Trophoblast cell (in vitro differentiated cells and primary cell): ENCODE measurements around the gene OR2T2.
"Not testable (repeated sequence)": the region's sequence is repeated elsewhere in the genome, so short reads cannot be mapped to it uniquely, and the experiment has no call there.

Experiments used
- DNase-seq, 2 donors: peaks; one replicate each; pipeline ENCODE4 v3.0.0-alpha.2; 2016
- H2AFZ ChIP-seq: 2 replicates; pipeline ENCODE4 v1.6.1; 2013; ENCODE audit warnings: low read length, moderate library complexity, mild to moderate bottlenecking; ENCODE audit not compliant: insufficient read depth, poor library complexity
- H2AK5ac ChIP-seq: 2 replicates; pipeline ENCODE4 v1.6.1; 2013; ENCODE audit warnings: mild to moderate bottlenecking, low read length
- H2BK120ac ChIP-seq: 2 replicates; pipeline ENCODE4 v1.6.1; 2013; ENCODE audit warnings: low read length, mild to moderate bottlenecking, moderate library complexity; ENCODE audit not compliant: insufficient read depth, poor library complexity
- H2BK12ac ChIP-seq: 2 replicates; pipeline ENCODE4 v1.6.1; 2013; ENCODE audit warnings: mild to moderate bottlenecking, low read length, moderate library complexity
- H2BK5ac ChIP-seq: 2 replicates; pipeline ENCODE4 v1.6.1; 2013; ENCODE audit warnings: low read length, low read depth, moderate library complexity, mild to moderate bottlenecking; ENCODE audit not compliant: poor library complexity
- H3K14ac ChIP-seq: 2 replicates; pipeline ENCODE4 v1.6.1; 2013; ENCODE audit warnings: mild to moderate bottlenecking, low read length
- H3K18ac ChIP-seq: 2 replicates; pipeline ENCODE4 v1.6.1; 2013; ENCODE audit warnings: mild to moderate bottlenecking, low read length
- H3K23ac ChIP-seq: 2 replicates; pipeline ENCODE4 v1.6.1; 2013; ENCODE audit warnings: low read length
- H3K27ac ChIP-seq: 2 replicates; pipeline ENCODE4 v1.5.1; 2013; ENCODE audit warnings: low read depth, mild to moderate bottlenecking, inconsistent platforms, low read length, moderate library complexity
- H3K27me3 ChIP-seq: 2 replicates; pipeline ENCODE4 v1.6.1; 2013; ENCODE audit warnings: inconsistent platforms, mild to moderate bottlenecking, low read length, moderate library complexity; ENCODE audit not compliant: insufficient read depth
- H3K36me3 ChIP-seq, 2 experiments: 1 replicate in 1 of 2; 2 replicates in 1 of 2; pipeline ENCODE4 v1.6.1; 2013; ENCODE audit warnings: low read length in 2 of 2, mild to moderate bottlenecking in 2 of 2, moderate library complexity in 1 of 2; ENCODE audit not compliant: insufficient read depth in 2 of 2, control insufficient read depth in 1 of 2
- H3K4ac ChIP-seq: 2 replicates; pipeline ENCODE4 v1.6.1; 2013; ENCODE audit warnings: low read depth, mild to moderate bottlenecking, low read length, moderate library complexity
- H3K4me1 ChIP-seq, 2 experiments: 1 replicate in 1 of 2; 2 replicates in 1 of 2; pipeline ENCODE4 v1.6.1; 2013; ENCODE audit warnings: low read length in 2 of 2, mild to moderate bottlenecking in 2 of 2, moderate library complexity in 1 of 2; ENCODE audit not compliant: insufficient read depth in 2 of 2, control insufficient read depth in 1 of 2
- H3K4me2 ChIP-seq: 2 replicates; pipeline ENCODE4 v1.6.1; 2013; ENCODE audit warnings: inconsistent platforms, mild to moderate bottlenecking, low read length, moderate library complexity
- H3K4me3 ChIP-seq: 2 replicates; pipeline ENCODE4 v1.5.1; 2013; ENCODE audit warnings: mild to moderate bottlenecking, low read depth, low read length, inconsistent platforms
- H3K79me1 ChIP-seq: one replicate; pipeline ENCODE4 v1.6.1; 2013; ENCODE audit warnings: low read length
- H3K79me2 ChIP-seq: 2 replicates; pipeline ENCODE4 v1.6.1; 2013; ENCODE audit warnings: low read length, mild to moderate bottlenecking; ENCODE audit not compliant: control insufficient read depth, insufficient read depth, poor library complexity
- H3K9ac ChIP-seq: 2 replicates; pipeline ENCODE4 v1.6.1; 2013; ENCODE audit warnings: mild to moderate bottlenecking, low read length
- H3K9me3 ChIP-seq: 2 replicates; pipeline ENCODE4 v1.6.1; 2013; ENCODE audit warnings: low read depth, mild to moderate bottlenecking, control low read depth, inconsistent platforms, low read length; ENCODE audit not compliant: insufficient read depth
- H4K12ac ChIP-seq: 2 replicates; pipeline ENCODE4 v1.6.1; 2013; ENCODE audit warnings: low read depth, mild to moderate bottlenecking, low read length, moderate library complexity
- H4K8ac ChIP-seq: 2 replicates; pipeline ENCODE4 v1.6.1; 2013; ENCODE audit warnings: low read depth, mild to moderate bottlenecking, low read length, moderate library complexity
- H4K91ac ChIP-seq: one replicate; pipeline ENCODE4 v1.6.1; 2013; ENCODE audit warnings: low read depth, mild to moderate bottlenecking, low read length, moderate library complexity
- WGBS: extraction: QIAGEN DNeasy Blood & Tissue Kit; methylation state at CpG from one replicate; pipeline ENCODE4 v1.1.7; 2013; ENCODE audit warnings: missing lambda C conversion rate; ENCODE audit not compliant: insufficient read length, insufficient coverage; ENCODE audit errors: extremely low coverage; 5-methylcytosine and 5-hydroxymethylcytosine counted together

OR2T2 gene

DNA sequence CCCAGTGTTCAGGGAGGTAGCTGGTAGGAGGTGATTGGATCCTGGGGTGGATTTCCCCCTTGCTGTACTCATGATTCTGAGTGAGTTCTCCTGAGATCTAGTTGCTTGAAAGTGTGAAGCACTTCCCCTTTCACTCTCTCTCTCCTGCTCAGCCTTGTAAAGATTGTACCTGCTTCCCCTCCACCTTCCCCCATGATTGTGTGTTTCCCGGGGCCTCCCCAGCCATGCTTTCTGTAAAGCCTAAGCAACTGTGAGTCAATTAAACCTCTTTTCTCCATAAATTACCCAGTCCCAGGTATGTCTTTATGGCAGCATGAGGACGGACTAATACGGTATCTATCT is 17.3 kb upstream of the OR2T2 start:
- H3K18ac ChIP-seq, H3K4me3 ChIP-seq, H4K91ac ChIP-seq, H3K23ac ChIP-seq, H4K8ac ChIP-seq, H3K79me1 ChIP-seq, H2BK12ac ChIP-seq, DNase-seq, H2BK5ac ChIP-seq, H3K9ac ChIP-seq, H3K4ac ChIP-seq, H3K79me2 ChIP-seq, H3K9me3 ChIP-seq, H4K12ac ChIP-seq, H2BK120ac ChIP-seq, H3K36me3 ChIP-seq, H3K27me3 ChIP-seq, H2AK5ac ChIP-seq, H3K4me2 ChIP-seq, H3K14ac ChIP-seq, H2AFZ ChIP-seq, H3K27ac ChIP-seq, H3K4me1 ChIP-seq: not testable (repeated sequence)
- WGBS: no CpG with 5 or more reads among the region's 3 CpGs

- not testable (repeated sequence) for H2AK5ac ChIP-seq, H3K4me3 ChIP-seq, H3K9ac ChIP-seq, H4K12ac ChIP-seq, H4K91ac ChIP-seq, H3K14ac ChIP-seq, H3K79me2 ChIP-seq, H3K27ac ChIP-seq, H3K36me3 ChIP-seq, H3K27me3 ChIP-seq, H3K4ac ChIP-seq, H2BK12ac ChIP-seq, DNase-seq, H2BK120ac ChIP-seq, H3K18ac ChIP-seq, H3K23ac ChIP-seq, H3K79me1 ChIP-seq, H3K4me1 ChIP-seq, H2AFZ ChIP-seq, H3K9me3 ChIP-seq, H2BK5ac ChIP-seq, H3K4me2 ChIP-seq, H4K8ac ChIP-seq
- WGBS: no CpG with 5 or more reads among the region's 11 CpGs
Measured at GRCh38 chr1:248431683-248432082, 13.8 kb upstream of the OR2T2 start.

DNA sequence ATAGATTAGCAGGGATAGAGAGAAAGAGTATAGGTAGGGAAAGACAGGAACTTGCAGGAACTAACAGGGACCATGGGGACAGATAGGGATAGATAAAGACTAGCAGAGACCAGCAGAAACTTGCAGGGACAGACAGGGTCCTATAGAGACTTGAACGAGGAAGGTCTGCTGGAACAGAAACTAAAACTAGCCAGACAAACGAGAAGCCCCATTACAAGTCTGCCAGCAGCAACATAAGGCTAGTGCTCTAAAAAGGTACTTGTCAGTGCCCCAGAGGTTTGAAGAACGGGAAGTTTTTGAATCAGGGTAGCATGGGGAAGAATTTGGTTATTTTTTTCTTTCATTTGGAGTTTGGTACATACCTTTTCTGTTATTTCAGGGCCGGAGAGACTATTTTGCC is 13.2 kb upstream of the OR2T2 start:
- H3K23ac ChIP-seq, H3K4me3 ChIP-seq, H3K9me3 ChIP-seq, H4K8ac ChIP-seq, H3K9ac ChIP-seq, H3K27me3 ChIP-seq, H2AFZ ChIP-seq, H2BK5ac ChIP-seq, H3K27ac ChIP-seq, H2AK5ac ChIP-seq, H3K4ac ChIP-seq, H2BK120ac ChIP-seq, H3K14ac ChIP-seq, H3K79me1 ChIP-seq, H3K36me3 ChIP-seq, H2BK12ac ChIP-seq, H3K4me2 ChIP-seq, H4K12ac ChIP-seq, H3K79me2 ChIP-seq, H3K4me1 ChIP-seq, H3K18ac ChIP-seq, H4K91ac ChIP-seq, DNase-seq: not testable (repeated sequence)
- no CpG with 5 or more reads among the region's 4 CpGs for WGBS

GRCh38 chr1:248433811-248434415 is 11.5 kb upstream of the OR2T2 start:
- H2AK5ac ChIP-seq, H2BK5ac ChIP-seq, H3K18ac ChIP-seq, H3K23ac ChIP-seq, H3K4me3 ChIP-seq, H3K9me3 ChIP-seq, H3K9ac ChIP-seq, H2BK120ac ChIP-seq, H3K36me3 ChIP-seq, H3K27ac ChIP-seq, H4K8ac ChIP-seq, H2BK12ac ChIP-seq, H3K4me1 ChIP-seq, H3K79me2 ChIP-seq, DNase-seq, H3K14ac ChIP-seq, H2AFZ ChIP-seq, H3K79me1 ChIP-seq, H3K27me3 ChIP-seq, H3K4ac ChIP-seq, H4K12ac ChIP-seq, H3K4me2 ChIP-seq, H4K91ac ChIP-seq: not testable (repeated sequence)
- WGBS: no CpG with 5 or more reads among the region's 38 CpGs
